A549 (cell line): Measurements from ENCODE around the gene HOXA4.

ENCODE experiments used
- BHLHE40 ChIP-seq: IDR thresholded peaks from 2 replicates; pipeline ENCODE4 v1.6.1; 2012; ENCODE audit warnings: low read depth, low read length, inconsistent platforms
- CBX2 ChIP-seq: fragments of 200-600 bp; sonication (generic); IDR thresholded peaks from 2 replicates; pipeline ENCODE4 v1.6.1; 2016; ENCODE audit warnings: low read depth, mild to moderate bottlenecking, borderline replicate concordance
- CTCF ChIP-seq: fragments of >200 bp; sonication (Bioruptor Twin); formaldehyde crosslinking; IDR thresholded peaks from 3 replicates; pipeline ENCODE4 v1.5.1; 2016
- E2F6 ChIP-seq: IDR thresholded peaks from 2 replicates; pipeline ENCODE4 v1.6.1; 2012; ENCODE audit warnings: low read depth, borderline replicate concordance
- EHMT2 ChIP-seq: fragments of 200-600 bp; sonication (generic); IDR thresholded peaks from 2 replicates; pipeline ENCODE4 v1.6.1; 2016; ENCODE audit warnings: antibody characterized with exemption, low read depth, mild to moderate bottlenecking, moderate library complexity
- ELK1 ChIP-seq: fragments of 150-350 bp; IDR thresholded peaks from 2 replicates; pipeline ENCODE4 v1.6.1; 2014; ENCODE audit warnings: low read depth, mild to moderate bottlenecking, low read length
- JUNB ChIP-seq: fragments of >200 bp; sonication (Bioruptor Twin); formaldehyde crosslinking; IDR thresholded peaks from 2 replicates; pipeline ENCODE4 v1.6.1; 2016
- MAX ChIP-seq: IDR thresholded peaks from 2 replicates; pipeline ENCODE4 v1.6.1; 2012
- PBX3 ChIP-seq: IDR thresholded peaks from 2 replicates; pipeline ENCODE4 v1.6.1; 2012
- POLR2A ChIP-seq: IDR thresholded peaks from 2 replicates; pipeline ENCODE4 v1.6.1; 2012; ENCODE audit warnings: mild to moderate bottlenecking, low read length

- TF ChIP-seq CTCF = no peak
- TF ChIP-seq EHMT2 = no peak
- no peak for TF ChIP-seq MAX
- TF ChIP-seq CBX2 = no peak
- no peak for TF ChIP-seq BHLHE40
- no peak for TF ChIP-seq POLR2A
- no peak for TF ChIP-seq E2F6
- no peak for TF ChIP-seq JUNB
- no peak for TF ChIP-seq PBX3
- no peak for TF ChIP-seq ELK1
Observed at GRCh38 chr7:27176962-27177794, 46.6 kb upstream of the HOXA4 start.
